HG02885 (cell line): Measurements from ENCODE around the gene IER2.

Experiments
- ATAC-seq: cut with Tn5 transposase; IDR thresholded peaks from one replicate; pipeline ENCODE4 v1.9.1; 2021; ENCODE audit warnings: mild to moderate bottlenecking; ENCODE audit not compliant: unreplicated experiment, poor library complexity

Gene IER2

GRCh38 chr19:13118424-13119193 lies 31.6 kb upstream of the IER2 start:
- ATAC-seq: no peak

- no peak for ATAC-seq
These were observed 30.6 kb upstream of the IER2 start for GRCh38 chr19:13119627-13120026.

GRCh38 chr19:13120031-13120430 lies 30.2 kb upstream of the IER2 start:
- no peak for ATAC-seq

- no peak for ATAC-seq
These were observed 29.4 kb upstream of the IER2 start for GRCh38 chr19:13120817-13121216.

DNA sequence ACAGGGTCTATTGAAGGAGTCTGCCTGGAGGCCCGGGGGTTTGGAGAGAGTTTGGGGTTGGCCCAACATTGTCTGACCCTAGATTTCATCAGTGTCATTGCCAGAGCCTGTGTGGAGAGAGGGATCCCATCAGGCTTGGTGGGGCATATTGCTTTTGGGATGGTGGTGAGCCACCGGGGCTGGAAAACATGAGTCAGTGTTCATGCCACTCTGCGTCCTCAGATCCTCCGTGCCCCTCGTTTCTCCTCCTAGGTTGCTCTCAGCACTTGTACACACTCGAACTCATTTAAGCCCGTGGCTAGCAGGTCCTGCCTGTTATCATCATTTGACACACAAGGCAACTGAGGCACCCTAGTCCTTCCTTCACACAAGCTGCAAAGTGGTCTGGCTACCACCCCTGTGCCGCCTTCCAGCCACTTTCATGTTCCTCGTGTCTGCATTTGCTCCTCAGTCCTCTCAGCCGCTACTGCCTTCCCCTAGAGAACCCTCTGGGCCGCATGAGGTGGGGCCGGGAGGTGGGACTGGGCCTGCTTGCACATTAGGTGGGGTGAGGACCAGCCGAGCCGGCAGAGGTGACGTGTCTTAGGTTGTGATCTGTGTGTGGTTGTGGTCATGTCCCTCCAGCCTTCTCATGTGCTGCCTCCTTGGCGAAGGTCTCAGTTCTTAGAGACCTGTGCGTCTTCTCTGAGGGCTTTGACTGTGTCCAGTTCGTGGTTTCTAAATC lies 28.5 kb upstream of the IER2 start:
- no peak for ATAC-seq

GRCh38 chr19:13122275-13122878 lies 27.8 kb upstream of the IER2 start:
- ATAC-seq: no peak

DNA sequence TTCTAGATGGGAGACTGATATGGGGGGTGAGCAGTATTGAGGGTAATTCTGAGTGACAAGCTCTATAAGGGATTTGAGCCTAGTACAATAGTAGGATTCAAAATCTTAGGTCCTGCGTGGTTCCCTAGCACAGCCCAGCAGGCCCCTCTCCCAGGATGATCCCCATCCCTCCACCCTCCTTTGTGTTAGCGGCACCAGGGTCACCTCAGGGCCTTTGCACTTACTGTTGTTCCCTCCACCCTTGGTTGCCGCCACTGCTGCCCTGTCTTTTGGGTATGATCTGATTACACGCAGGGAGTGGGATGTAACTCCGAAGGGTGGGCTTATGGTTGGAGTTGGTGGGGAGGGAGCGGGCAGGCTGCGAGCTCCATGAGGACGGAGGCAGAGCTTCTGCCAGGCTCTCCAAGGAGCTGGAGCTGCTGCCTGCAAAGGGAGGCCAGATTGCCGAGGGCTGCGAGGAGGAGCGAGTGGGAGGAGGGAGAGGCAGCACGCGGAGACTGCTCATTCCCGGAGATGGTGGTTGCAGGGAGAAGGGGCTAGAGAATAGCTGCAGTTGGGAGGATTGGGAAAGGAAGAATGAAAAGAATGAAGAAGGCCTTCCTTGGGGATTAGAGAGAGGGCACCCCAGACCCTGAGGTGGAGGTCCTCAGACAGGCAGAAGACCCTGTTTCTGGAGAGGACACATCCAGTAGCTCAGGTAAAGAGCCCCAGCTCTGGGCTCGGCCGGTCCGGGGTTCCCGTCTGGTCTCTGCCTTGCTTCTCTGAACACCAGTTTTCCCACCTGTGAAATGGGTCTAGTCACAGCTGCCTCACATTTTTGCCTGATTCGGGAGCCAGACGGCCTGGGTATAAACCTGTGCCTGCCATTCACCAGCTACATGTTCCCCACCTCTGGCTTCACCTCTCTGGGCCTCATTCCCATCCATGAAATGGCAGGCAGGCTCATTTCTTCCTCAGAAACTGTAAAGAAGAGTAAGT lies 26.9 kb upstream of the IER2 start:
- no peak for ATAC-seq

- ATAC-seq: no peak
These were observed 23.2 kb upstream of the IER2 start for GRCh38 chr19:13127051-13127450.

- ATAC-seq: no peak
These were observed 22.2 kb upstream of the IER2 start for GRCh38 chr19:13127811-13128575.

- ATAC-seq: no peak
These were observed 21.6 kb upstream of the IER2 start for GRCh38 chr19:13128583-13128982.

DNA sequence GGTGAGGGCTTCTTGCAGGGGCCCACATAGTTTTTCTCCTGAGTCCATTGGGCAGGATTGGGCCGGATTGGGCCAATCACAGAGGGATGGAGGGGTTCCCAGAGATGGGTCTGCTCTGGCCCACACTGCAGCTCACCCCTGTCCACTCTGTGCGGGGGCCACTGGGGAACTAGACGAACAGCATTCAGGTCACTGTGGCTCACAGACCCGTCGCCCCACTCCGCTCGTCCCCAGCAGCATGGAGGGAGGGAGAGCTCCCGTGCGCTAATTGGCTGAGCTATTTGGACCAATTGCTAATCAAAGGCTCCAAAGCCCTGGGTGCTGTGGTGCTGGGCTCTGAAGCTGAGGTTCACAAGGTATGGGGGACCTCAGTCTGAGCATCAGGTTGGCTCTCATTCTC lies 20.8 kb upstream of the IER2 start:
- ATAC-seq: no peak

DNA sequence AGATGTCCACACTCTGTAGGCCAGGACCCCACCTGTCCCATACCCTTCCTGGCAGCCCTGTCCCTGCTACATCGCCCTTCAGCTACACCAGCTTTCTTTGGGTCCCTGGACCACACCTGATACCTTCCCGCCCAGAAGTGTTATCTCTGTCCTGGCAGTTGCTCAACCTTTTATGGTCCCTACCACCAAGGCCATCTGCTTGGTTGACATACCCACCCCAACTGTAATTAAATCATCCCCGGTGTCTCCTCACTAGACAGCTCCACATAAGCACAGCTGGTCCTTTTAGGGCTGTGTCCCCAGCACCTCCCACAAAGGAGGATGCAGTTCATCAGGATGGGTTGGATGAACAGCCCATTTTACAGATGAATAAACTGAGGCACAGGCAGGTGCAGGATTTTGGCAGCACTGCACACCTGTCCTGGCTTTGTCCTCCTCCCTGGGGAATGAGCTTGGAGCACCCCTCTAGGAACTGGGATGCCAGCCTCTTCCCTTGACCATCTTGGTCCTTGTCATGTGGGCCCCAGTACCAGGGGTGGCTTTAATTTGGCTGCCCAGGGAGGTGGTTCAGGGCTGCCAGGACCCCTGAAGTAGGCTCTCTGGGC lies 19.2 kb upstream of the IER2 start:
- no peak for ATAC-seq

DNA sequence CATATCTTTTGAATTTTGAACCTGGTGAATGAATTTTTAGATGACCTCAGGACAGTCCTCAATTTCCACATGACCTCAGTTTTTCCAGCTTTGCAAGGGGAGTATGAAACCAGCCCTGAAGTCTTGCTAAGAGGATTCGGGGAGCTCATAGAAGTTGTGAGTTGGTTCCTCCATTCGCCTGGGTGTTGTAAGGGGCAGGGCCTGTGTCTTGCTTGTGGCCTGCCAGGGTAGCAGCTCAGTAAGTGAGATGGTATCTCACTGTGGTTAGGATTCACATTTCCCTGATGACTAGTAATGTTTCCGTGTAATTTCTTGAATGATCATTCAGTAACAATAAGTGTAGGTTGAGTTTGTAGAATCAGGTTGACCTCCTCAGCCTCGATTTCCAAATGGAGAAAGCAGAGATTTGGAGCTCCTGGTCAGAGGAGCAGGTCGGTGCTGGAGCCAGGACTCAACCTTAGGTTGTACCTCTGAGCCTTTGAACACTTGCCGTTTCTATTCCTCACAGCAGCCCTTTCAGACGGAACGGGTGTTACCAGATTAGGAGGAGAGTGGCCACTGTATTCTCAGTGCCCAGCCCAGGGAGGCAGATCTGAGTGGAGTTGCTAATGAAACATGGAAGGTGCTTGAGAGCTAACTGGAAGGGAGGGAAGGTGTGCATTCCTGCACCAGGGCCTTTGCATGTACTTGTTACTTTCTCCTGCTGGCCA lies 17.6 kb upstream of the IER2 start:
- no peak for ATAC-seq

DNA sequence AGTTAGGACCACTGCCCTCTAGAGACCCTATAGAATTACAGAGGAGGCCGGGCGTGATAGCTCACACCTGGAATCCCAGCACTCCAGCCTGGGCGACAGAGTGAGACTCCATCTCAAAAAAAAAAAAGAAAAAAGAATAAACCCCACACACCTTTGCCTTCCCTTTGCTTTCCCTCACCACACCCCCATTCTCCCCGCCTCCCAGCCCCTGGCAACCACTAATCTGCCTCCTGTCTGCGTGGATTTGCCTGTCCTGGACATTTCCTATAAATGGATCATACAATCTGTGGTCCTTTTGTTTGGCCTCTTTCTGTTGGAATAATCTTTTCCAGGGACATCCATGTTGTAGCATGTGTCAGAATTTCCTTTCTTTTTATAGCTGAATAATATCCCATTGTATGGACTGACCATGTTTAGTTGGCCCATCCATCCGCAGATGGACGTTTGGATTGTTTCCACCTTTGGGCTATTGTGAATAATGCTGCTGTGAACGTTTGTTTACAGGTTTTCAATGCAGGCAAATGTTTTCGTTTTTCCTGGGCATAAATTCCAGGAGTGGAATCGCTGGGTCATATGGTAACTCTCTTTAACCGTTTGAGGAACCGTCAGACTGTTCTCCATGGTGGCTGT lies 16.9 kb upstream of the IER2 start:
- ATAC-seq: no peak

- ATAC-seq: no peak
These were observed 15.6 kb upstream of the IER2 start for GRCh38 chr19:13134626-13135025.

DNA sequence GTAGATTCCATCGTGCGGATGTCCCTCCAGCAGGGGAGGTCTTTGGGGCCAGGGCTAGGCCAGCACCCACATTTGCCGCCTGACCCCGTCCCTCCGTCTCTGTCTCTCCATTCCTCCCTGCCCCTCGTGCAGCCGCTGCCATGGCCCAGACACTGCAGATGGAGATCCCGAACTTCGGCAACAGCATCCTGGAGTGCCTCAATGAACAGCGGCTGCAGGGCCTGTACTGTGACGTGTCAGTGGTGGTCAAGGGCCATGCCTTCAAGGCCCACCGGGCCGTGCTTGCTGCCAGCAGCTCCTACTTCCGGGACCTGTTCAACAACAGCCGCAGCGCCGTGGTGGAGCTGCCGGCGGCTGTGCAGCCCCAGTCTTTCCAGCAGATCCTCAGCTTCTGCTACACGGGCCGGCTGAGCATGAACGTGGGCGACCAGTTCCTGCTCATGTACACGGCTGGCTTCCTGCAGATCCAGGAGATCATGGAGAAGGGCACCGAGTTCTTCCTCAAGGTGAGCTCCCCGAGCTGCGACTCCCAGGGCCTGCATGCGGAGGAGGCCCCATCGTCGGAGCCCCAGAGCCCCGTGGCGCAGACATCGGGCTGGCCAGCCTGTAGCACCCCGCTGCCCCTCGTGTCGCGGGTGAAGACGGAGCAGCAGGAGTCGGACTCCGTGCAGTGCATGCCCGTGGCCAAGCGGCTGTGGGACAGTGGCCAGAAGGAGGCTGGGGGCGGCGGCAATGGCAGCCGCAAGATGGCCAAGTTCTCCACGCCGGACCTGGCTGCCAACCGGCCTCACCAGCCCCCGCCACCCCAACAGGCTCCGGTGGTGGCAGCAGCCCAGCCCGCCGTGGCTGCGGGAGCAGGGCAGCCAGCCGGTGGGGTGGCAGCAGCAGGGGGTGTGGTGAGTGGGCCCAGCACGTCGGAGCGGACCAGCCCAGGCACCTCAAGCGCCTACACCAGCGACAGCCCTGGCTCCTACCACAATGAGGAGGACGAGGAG lies 14.8 kb upstream of the IER2 start:
- no peak for ATAC-seq

DNA sequence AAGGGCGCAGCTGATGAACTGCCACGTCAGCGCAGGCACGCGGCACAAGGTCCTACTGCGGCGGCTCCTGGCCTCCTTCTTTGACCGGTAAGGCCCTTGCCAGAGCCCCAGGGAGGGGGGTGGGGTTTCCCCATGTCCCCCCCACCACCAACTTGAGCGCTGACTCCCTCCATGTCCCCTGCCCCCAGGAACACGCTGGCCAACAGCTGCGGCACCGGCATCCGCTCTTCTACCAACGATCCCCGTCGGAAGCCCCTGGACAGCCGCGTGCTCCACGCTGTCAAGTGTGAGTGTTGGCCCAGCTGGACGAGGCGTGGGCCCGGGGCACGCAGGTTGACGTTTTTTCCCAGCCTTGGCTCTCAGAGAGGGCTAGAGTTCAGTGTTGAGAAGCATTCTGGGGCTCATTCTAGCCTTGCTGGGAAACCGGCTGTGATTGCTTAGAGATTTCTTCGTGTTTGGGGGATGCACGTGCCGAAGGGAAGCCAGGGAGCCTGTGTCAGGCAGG lies 12.9 kb upstream of the IER2 start:
- ATAC-seq: no peak
